Activated T-helper 1 cell treated with anti-CD3 and anti-CD28 coated beads, Interleukin-2, amount 50 U/mL, for 16 hours (primary cell): ENCODE results near the gene OTUD7B.
"Not testable (repeated sequence)": the region's sequence is repeated elsewhere in the genome, so short reads cannot be mapped to it uniquely, and the experiment has no call there.

Experiments used
- DNase-seq, 2 donors: peaks; one replicate each; pipeline ENCODE4 v3.0.0-alpha.2; 2020; ENCODE audit warnings: low read depth in 1 of 2, low spot score in 1 of 2

Gene OTUD7B

GRCh38 chr1:150010393-150011115, at the start of gene OTUD7B:
Gene OTUD7B, minus strand, starts transcription at chr1:150010726. Its CDS starts 33,216 bp downstream, at chr1:149977510.
- peak; percentile 32 to 59 for DNase-seq

GRCh38 chr1:150060260-150060659, 49.7 kb upstream of the OTUD7B start:
- DNase-seq: no peak

GRCh38 chr1:150056407-150056806, 45.9 kb upstream of the OTUD7B start:
- no peak for DNase-seq

- DNase-seq: not testable (repeated sequence)
Observed at GRCh38 chr1:150055507-150055906, 45.0 kb upstream of the OTUD7B start.

- DNase-seq: no peak
Observed at GRCh38 chr1:150053926-150054325, 43.4 kb upstream of the OTUD7B start.

- not testable (repeated sequence) for DNase-seq
Observed at GRCh38 chr1:150051905-150052412, 41.4 kb upstream of the OTUD7B start.

- DNase-seq: no peak
Observed at GRCh38 chr1:150051089-150051373, 40.5 kb upstream of the OTUD7B start.

- DNase-seq: no peak
Observed at GRCh38 chr1:150049926-150050325, 39.4 kb upstream of the OTUD7B start.

- no peak for DNase-seq
Observed at GRCh38 chr1:150034336-150034735, 23.8 kb upstream of the OTUD7B start.

- no peak for DNase-seq
Observed at GRCh38 chr1:150028322-150028721, 17.8 kb upstream of the OTUD7B start.

- no peak for DNase-seq
Observed at GRCh38 chr1:150024156-150024555, 13.6 kb upstream of the OTUD7B start.

GRCh38 chr1:150022357-150022756, 11.8 kb upstream of the OTUD7B start:
- no peak for DNase-seq

GRCh38 chr1:150021191-150021694, 10.7 kb upstream of the OTUD7B start:
- no peak for DNase-seq

GRCh38 chr1:150020711-150021110, 10.2 kb upstream of the OTUD7B start:
- DNase-seq: no peak

- no peak for DNase-seq
Observed at GRCh38 chr1:150018165-150018564, 7.6 kb upstream of the OTUD7B start.

- DNase-seq: no peak
Observed at GRCh38 chr1:150017206-150017750, 6.8 kb upstream of the OTUD7B start.

- no peak for DNase-seq
Observed at GRCh38 chr1:150015651-150016131, 5.2 kb upstream of the OTUD7B start.

GRCh38 chr1:150012611-150013010, 2.1 kb upstream of the OTUD7B start:
- DNase-seq: no peak

GRCh38 chr1:150009604-150010392, 728 bp downstream of the OTUD7B start:
- DNase-seq: peak in 1 of 2 donors; percentile 22

- DNase-seq: no peak
Observed at GRCh38 chr1:150008699-150009098, 1.8 kb downstream of the OTUD7B start.

- DNase-seq: no peak
Observed at GRCh38 chr1:150006881-150007421, 3.6 kb downstream of the OTUD7B start.
